Muscle of leg (tissue), 16 donors: ENCODE results near the gene IDNK. TPM values are rescaled to one million over a fixed set of nuclear protein-coding genes. Genes with fewer than 3 reads are reported as not detected.

Source experiments
- DNase-seq: peaks from one replicate; pipeline ENCODE4 v3.0.0; 2013
- H3K27ac ChIP-seq: one replicate; pipeline ENCODE4 v1.5.1; 2013; ENCODE audit warnings: mild to moderate bottlenecking, low read length, control low read depth
- H3K27me3 ChIP-seq: one replicate; pipeline ENCODE4 v1.6.1; 2013; ENCODE audit warnings: low read length; ENCODE audit not compliant: control insufficient read depth, insufficient read depth
- H3K36me3 ChIP-seq: one replicate; pipeline ENCODE4 v1.6.1; 2013; ENCODE audit warnings: low read length; ENCODE audit not compliant: control insufficient read depth, insufficient read depth
- H3K4me1 ChIP-seq: one replicate; pipeline ENCODE4 v1.6.1; 2013; ENCODE audit warnings: low read length; ENCODE audit not compliant: control insufficient read depth, insufficient read depth
- H3K4me3 ChIP-seq: one replicate; pipeline ENCODE4 v1.5.1; 2013; ENCODE audit warnings: low read length, control low read depth
- H3K9me3 ChIP-seq: replicated peaks from 2 replicates; pipeline ENCODE4 v1.6.1; 2013; ENCODE audit warnings: low read depth, low read length; ENCODE audit not compliant: control insufficient read depth
- WGBS: methylation state at CpG from one replicate; pipeline ENCODE4 v1.1.5; 2013; ENCODE audit warnings: missing lambda C conversion rate; ENCODE audit not compliant: insufficient coverage; 5-methylcytosine and 5-hydroxymethylcytosine counted together
- long read RNA-seq, 11 donors: transcript quantifications; one replicate each; lab custom pipeline, GENCODE V29; 2026
- polyA plus RNA-seq, 8 donors: library from polyadenylated mRNA; unstranded; fragments of 120-200 nt; gene quantifications; one replicate each; pipeline versions ENCODE4 v1.2.1 to v1.2.3, GENCODE V29; 2013; ENCODE audit warnings: inconsistent platforms in 1 of 8, low replicate concordance in 1 of 8; ENCODE audit not compliant: insufficient read length in 8 of 8, insufficient read depth in 1 of 8
- total RNA-seq: library from RNA; stranded (reverse); fragments of 120-200 nt; gene quantifications from one replicate; pipeline ENCODE4 v1.2.4, GENCODE V29; 2013

IDNK gene
- total RNA-seq = 4.9 TPM
- 1 to 10 TPM; 4.7 to 7.3 (median 6.1) TPM for polyA plus RNA-seq
- long read RNA-seq, donor 1, partial matches to known transcripts = 0 of 2 reads
- long read RNA-seq, donor 1, other reads (novel, unspliced or antisense) = 0 of 2 reads
- long read RNA-seq, donor 2 = 0 reads
- long read RNA-seq, donor 3, partial matches to known transcripts = 71 of 109 reads
- long read RNA-seq, donor 3, other reads (novel, unspliced or antisense) = 34 of 109 reads
- long read RNA-seq, donor 4, partial matches to known transcripts = 0 of 1 reads
- long read RNA-seq, donor 4, other reads (novel, unspliced or antisense) = 0 of 1 reads
- long read RNA-seq, donor 5, partial matches to known transcripts = 138 of 150 reads
- long read RNA-seq, donor 5, other reads (novel, unspliced or antisense) = 7 of 150 reads
- long read RNA-seq, donor 6, partial matches to known transcripts = 31 of 54 reads
- long read RNA-seq, donor 6, other reads (novel, unspliced or antisense) = 18 of 54 reads
- long read RNA-seq, donor 7, partial matches to known transcripts = 0 of 1 reads
- long read RNA-seq, donor 7, other reads (novel, unspliced or antisense) = 0 of 1 reads
- long read RNA-seq, donor 8, partial matches to known transcripts = 0 of 2 reads
- long read RNA-seq, donor 8, other reads (novel, unspliced or antisense) = 0 of 2 reads
- long read RNA-seq, donor 9, partial matches to known transcripts = 0 of 1 reads
- long read RNA-seq, donor 9, other reads (novel, unspliced or antisense) = 0 of 1 reads
- long read RNA-seq, donor 10 = 0 reads
- long read RNA-seq, donor 11 = 0 reads

GRCh38 chr9:83622939-83623678 is at the start of gene IDNK:
TSS of gene IDNK (plus strand) at chr9:83623143. CDS start at chr9:83623172, 29 bp downstream.
- Histone ChIP-seq H3K27ac (peak within 1 kb of the TSS; percentile 90), H3K36me3 (peaks cover 9% of the 10 kb centered on the region), H3K4me3 (peak within 1 kb of the TSS; percentile 73), H3K4me1 (peaks cover 14% of the 10 kb centered on the region), H3K27me3 (peaks cover 4% of the 10 kb centered on the region), H3K9me3 (no peaks in the 10 kb centered on the region)
- DNase-seq = peak; percentile 65
- under 1% methylated on average over 78 of the region's 79 CpGs for WGBS

GRCh38 chr9:83574482-83574881 is 48.5 kb upstream of the IDNK start:
- Histone ChIP-seq H3K4me3 (no peak overlapping the region), H3K9me3 (no peaks in the 10 kb centered on the region), H3K27ac (no peak overlapping the region), H3K36me3 (no peaks in the 10 kb centered on the region), H3K4me1 (no peaks in the 10 kb centered on the region), H3K27me3 (no peaks in the 10 kb centered on the region)
- no CpG with 5 or more reads among the region's 1 CpG for WGBS
- no peak for DNase-seq

- Histone ChIP-seq H3K27me3 (no peaks in the 10 kb centered on the region), H3K9me3 (no peaks in the 10 kb centered on the region), H3K36me3 (no peaks in the 10 kb centered on the region), H3K4me3 (no peak overlapping the region), H3K4me1 (no peaks in the 10 kb centered on the region), H3K27ac (no peak overlapping the region)
- no CpG with 5 or more reads among the region's 1 CpG for WGBS
- no peak for DNase-seq
Measured at GRCh38 chr9:83582029-83582428, 40.9 kb upstream of the IDNK start.

- WGBS = 62% methylated on average over 4 of the region's 6 CpGs
- DNase-seq = peak; percentile 73
Measured at GRCh38 chr9:83583151-83584014, 39.6 kb upstream of the IDNK start.

DNA sequence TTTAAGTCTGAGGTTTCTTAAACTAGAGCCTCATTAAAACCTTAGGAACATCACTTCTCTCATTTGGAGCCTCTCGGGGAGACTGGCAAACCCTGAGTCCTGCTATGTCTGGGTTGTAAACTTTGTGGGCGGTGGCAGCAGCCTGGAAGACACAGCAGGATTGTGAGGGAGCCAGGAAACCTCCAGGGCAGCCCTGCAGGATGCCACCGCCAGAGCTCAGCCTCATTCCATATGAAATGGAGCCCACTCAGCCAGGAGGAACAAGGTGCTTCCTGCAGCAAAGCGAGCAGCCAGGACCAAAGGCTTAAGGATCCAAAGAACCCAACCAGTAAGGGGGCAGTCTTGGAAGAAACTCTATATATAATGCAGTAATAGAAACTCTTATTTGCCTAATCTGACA is 37.9 kb upstream of the IDNK start:
- Histone ChIP-seq H3K27me3 (no peaks in the 10 kb centered on the region), H3K36me3 (no peaks in the 10 kb centered on the region), H3K4me3 (no peak overlapping the region), H3K4me1 (no peaks in the 10 kb centered on the region), H3K9me3 (no peaks in the 10 kb centered on the region), H3K27ac (no peak overlapping the region)
- DNase-seq = no peak
- WGBS = 25% methylated on average over 2 of the region's 4 CpGs

More at GRCh38 chr9:83583151-83584014, 39.6 kb upstream of the IDNK start:
- Histone ChIP-seq H3K9me3 (no peaks in the 10 kb centered on the region), H3K36me3 (no peaks in the 10 kb centered on the region), H3K4me3 (no peak overlapping the region), H3K27me3 (no peaks in the 10 kb centered on the region), H3K4me1 (no peaks in the 10 kb centered on the region), H3K27ac (no peak overlapping the region)

DNA sequence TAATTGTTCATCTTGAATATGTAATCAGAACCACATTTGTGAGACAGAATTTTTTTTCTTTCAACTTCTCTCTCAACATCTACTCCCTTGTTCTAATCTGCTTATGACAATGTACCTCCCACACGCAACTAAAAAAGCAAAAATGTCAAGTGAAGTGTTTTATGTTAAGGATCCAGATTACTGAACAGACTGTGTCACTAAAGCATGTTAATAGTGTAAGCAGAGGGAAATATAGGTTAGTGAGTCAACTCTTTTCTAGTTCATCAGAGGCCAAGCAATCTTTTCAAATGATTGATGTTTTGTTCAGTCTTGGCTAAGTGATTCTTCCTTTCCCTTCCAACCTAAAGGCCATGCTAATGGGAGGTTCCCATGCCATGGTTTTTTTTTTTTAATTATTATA is 34.7 kb upstream of the IDNK start:
- no CpG with 5 or more reads among the region's 1 CpG for whole genome bisulfite sequencing
- H3K4me3 ChIP-seq = no peak overlapping the region
- H3K36me3 ChIP-seq = no peaks in the 10 kb centered on the region
- H3K27me3 ChIP-seq = no peaks in the 10 kb centered on the region
- H3K9me3 ChIP-seq = no peaks in the 10 kb centered on the region
- H3K4me1 ChIP-seq = no peaks in the 10 kb centered on the region
- DNase-seq = no peak
- no peak overlapping the region for H3K27ac ChIP-seq

DNA sequence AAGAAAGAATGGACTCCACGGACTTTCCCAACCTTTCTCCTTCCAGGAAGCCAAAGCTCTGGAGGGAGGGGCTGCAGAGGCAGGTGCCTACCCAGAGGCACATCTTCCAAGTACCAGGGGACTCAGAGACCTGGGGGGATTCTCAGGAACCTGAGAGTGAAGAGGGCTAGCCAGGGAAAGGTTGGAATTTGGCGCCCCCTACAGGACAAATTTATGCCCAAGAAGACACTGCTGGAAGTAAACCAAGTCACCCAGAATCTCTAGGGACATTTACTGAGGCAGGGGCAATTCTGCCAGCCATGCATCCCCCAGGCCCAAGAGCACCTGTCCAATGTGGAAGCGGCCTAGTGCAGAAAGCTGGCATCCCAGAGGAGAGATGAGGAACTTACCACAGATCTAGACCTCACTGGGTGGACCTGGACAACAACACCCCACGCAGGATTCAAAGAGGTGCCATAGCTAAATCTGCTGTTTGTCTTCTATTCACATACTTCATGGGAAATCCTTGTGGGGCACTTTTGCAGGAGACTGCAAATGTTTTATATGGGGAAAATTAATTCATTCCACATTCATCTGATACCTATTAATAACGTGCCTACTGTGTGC is 25.9 kb upstream of the IDNK start:
- DNase-seq = peak; percentile 26
- 29% methylated on average over 2 of the region's 5 CpGs for WGBS
- no peak overlapping the region for H3K27ac ChIP-seq
- no peaks in the 10 kb centered on the region for H3K4me1 ChIP-seq
- H3K4me3 ChIP-seq = no peak overlapping the region
- no peaks in the 10 kb centered on the region for H3K27me3 ChIP-seq
- H3K36me3 ChIP-seq = no peaks in the 10 kb centered on the region
- H3K9me3 ChIP-seq = no peaks in the 10 kb centered on the region

- H3K36me3 ChIP-seq = no peaks in the 10 kb centered on the region
- H3K4me1 ChIP-seq = no peaks in the 10 kb centered on the region
- no CpG with 5 or more reads among the region's 1 CpG for WGBS
- DNase-seq = no peak
- no peak overlapping the region for H3K4me3 ChIP-seq
- H3K9me3 ChIP-seq = no peaks in the 10 kb centered on the region
- H3K27me3 ChIP-seq = no peaks in the 10 kb centered on the region
- H3K27ac ChIP-seq = no peak overlapping the region
Measured at GRCh38 chr9:83598487-83598886, 24.5 kb upstream of the IDNK start.

DNA sequence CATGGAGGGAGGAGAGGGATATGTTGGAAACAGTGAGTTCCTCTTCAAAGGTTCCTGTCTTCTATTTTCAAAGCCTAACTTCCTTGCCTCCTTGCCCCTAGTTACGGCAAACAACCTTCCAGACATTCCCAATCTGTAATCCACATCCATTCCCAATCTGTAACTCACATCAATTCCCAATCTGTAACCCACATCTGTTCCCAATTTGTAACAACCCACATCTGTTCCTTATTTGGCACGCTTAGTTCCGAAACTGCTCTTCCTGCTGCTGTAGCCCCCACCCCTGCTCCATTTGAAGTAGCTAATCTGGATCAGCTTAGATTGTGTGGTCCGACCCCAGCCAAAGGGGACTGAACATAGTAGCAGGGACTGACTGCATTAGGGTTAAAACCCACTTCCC is 23.9 kb upstream of the IDNK start:
- H3K4me3 ChIP-seq = no peak overlapping the region
- DNase-seq = peak; percentile 75
- no peaks in the 10 kb centered on the region for H3K36me3 ChIP-seq
- H3K4me1 ChIP-seq = no peaks in the 10 kb centered on the region
- H3K27ac ChIP-seq = no peak overlapping the region
- no peaks in the 10 kb centered on the region for H3K9me3 ChIP-seq
- no peaks in the 10 kb centered on the region for H3K27me3 ChIP-seq
- 5% methylated on average over 4 of the region's 4 CpGs for WGBS
